H1 (cell line): ENCODE measurements around the gene TMEM255A. TPM values are rescaled to one million over a fixed set of nuclear protein-coding genes. Genes with fewer than 3 reads are reported as not detected.

Experiments used
- BACH1 ChIP-seq: IDR thresholded peaks from 2 replicates; pipeline ENCODE4 v1.6.1; 2012; ENCODE audit warnings: low read length, improper control_type of control experiment
- JUND ChIP-seq: IDR thresholded peaks from 2 replicates; pipeline ENCODE4 v1.6.1; 2011; ENCODE audit warnings: mild to moderate bottlenecking, improper control_type of control experiment, low read length
- polyA plus RNA-seq, 7 experiments: library from polyadenylated mRNA; depleted of rRNA in 3 of 7; stranded (reverse) in 5 of 7; unstranded in 2 of 7; fragments of >200 nt in 5 of 7; fragments of 200-250 nt in 2 of 7; gene quantifications; 1 replicate in 5 of 7; 2 replicates in 1 of 7; 4 replicates in 1 of 7; pipeline versions ENCODE4 v1.2.1 to v1.2.3, GENCODE V29; 2011 to 2013; ENCODE audit warnings: missing spikeins in 2 of 7, mixed read lengths in 2 of 7
- total RNA-seq: library from RNA; stranded (reverse); fragmentation: NEBNext Ultra II Directional; extraction: Animal tissue kit (Norgen Biotek cat#: 25700); gene quantifications from 2 replicates; pipeline ENCODE4 v1.2.1, GENCODE V29; 2021

TMEM255A gene
- total and polyA plus RNA-seq, 2 of the 8 experiments (the other 6 are each of a cell fraction or from before 2014, with no cell fraction given), result 0.73 to 2.3 TPM

GRCh38 chrX:120308959-120309872 lies 2.0 kb downstream of the TMEM255A start (continued):
- TF ChIP-seq JUND (peak; percentile 81), BACH1 (no peak)
- TF ChIP-seq, all 59 proteins: peak for 12
